GM18502 (cell line): ENCODE measurements around the gene PAFAH1B2.
"Not testable (repeated sequence)": the region's sequence is repeated elsewhere in the genome, so short reads cannot be mapped to it uniquely, and the experiment has no call there.

Experiments used
- ATAC-seq: cut with Tn5 transposase; IDR thresholded peaks from one replicate; pipeline ENCODE4 v1.9.1; 2021; ENCODE audit warnings: mild to moderate bottlenecking; ENCODE audit not compliant: unreplicated experiment, poor library complexity

The PAFAH1B2 gene, protein sequence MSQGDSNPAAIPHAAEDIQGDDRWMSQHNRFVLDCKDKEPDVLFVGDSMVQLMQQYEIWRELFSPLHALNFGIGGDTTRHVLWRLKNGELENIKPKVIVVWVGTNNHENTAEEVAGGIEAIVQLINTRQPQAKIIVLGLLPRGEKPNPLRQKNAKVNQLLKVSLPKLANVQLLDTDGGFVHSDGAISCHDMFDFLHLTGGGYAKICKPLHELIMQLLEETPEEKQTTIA

DNA sequence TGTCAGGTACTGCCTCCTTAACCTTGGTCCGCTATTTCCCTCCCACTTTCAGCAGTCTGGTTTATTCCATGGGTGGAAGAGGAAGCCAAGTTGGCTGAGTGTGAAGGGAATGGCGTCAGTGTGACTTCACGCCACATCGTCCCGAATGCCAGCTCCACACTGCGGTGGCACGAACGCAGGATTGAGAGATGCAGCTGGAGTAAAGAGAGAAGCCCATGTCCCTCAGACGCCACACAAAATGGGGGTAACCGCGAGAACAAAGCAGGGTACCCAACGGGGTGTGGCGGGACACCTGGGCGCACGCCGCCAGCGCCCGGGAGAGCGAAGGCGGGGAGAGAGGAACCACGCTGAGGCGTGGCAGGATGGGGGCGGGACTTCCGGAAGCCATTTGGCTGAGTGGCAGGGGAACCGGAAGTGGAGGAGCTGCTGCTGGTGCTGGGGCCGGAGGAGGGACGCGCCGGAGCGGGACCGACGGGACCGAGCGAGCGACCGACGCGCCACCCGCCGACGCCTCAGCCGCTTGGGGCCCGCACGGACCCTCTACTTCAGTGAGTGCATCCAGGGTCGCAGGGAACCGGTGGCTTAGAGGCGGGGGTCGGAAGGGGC lies at the start of gene PAFAH1B2:
Gene PAFAH1B2 (plus strand): TSS at position 417 of the 606 bp plus-strand sequence. CDS start 8,161 bp downstream, outside the sequence.
- peak; percentile 95 for ATAC-seq

DNA sequence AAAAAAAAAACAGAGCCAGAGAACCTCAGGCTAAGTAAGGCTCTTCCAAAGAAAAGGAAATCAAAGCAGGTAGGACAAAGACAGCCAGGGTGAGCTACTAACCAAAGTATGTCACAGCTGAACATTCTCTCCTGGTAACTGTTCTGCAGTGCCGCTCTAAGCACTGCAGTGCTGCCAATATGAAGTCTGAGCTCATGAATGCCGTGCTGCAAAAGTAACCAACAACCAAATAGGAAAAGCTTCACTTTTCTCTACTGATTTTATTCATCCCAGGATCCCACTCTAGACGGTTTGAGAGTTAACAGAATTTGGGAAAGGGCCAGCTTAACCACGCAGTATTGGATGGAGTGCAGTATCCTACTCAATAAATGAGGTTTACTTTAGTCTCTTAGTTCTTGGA lies 49.3 kb upstream of the PAFAH1B2 start:
- no peak for ATAC-seq

DNA sequence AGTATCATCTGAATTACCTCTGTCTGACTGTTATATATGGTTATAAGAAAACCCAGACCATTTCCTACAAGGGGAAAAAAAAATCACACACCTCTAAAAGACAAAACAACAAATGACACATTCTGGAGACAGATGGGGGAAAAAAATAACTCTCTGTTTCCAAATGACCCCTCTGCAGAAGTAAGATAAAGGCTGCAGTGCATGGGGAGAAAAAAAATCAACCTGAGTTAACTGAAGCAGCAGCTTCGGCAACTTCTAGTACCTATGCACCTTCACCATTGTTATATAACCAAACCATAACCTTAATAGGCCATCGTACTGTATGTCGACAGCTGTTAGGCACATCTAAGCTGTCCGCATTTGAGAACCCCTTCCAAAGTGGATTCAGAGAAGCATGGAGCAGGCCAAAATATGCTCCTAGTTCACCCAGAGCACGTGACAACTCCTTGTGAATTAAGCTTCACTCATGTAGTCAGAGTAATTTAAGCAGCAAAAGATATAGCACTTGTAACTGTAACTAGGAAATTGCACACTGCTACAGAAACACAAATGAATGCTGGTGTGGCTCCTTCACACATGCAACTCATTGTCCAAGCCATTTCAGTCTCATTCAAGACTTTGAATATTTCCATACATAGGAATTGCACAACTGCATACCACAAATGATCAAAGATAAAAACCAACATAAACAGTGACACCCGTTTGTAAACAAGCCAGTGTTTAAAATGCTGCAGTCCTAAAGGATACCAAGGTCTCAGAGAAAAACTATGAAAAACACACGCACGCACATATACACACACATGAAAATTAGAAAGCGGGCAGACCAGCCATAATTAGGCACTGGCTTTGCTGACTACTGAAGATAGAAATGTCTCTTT lies 48.6 kb upstream of the PAFAH1B2 start:
- ATAC-seq = no peak

DNA sequence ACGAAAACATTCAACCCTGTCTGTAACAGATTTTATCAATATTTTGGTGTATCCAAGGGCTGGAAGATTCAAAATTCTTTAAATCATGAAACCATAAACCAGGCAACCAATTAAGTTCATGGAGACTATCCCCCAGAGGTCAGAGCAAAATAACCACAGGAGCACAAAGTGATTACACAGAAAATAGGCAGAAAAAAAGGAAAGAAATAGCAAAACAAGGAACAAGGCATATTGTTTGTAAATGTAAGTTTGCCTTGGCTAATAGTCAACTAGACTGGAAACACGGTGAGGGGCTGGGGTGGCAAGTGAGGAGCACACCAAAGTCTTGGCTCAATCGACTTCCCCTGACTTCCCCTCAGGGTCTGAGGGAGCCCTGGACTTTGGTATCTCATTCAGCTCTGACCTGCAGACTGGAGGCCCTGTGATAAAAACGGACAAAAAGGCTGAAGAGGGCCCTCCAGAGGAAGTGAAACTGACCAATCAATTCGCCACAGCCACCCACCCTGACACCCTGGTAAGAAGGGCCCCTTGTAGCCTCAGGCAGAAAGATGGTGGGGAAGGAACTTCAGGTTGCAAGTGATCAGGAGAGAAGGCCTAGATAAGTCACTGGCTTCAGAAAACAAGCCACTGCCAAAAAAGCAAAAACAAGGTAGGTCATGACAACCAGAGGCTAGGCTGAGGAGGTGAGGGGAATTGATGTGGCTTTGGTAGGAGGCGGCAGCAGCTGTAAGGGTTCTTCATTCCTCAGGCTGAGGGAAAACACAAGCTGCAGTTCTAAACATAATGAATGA lies 47.7 kb upstream of the PAFAH1B2 start:
- ATAC-seq = no peak

DNA sequence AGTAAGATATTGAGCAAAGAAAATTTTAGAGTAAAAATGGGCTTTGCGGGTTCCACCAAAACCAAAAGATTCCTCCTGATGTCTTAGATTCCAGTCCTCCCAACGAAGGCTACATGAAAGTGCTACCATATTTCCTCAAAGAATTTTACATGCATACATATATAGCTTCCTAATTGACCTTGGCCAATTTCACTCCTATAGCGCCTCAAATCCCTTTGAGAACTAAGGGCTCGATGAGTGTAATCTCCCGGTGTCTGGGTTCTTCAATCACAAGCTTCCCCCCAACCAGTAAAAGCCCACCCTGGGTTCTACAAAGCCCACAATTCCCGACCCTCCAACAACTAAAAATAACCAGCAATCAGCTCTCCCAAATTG lies 47.1 kb upstream of the PAFAH1B2 start:
- no peak for ATAC-seq

DNA sequence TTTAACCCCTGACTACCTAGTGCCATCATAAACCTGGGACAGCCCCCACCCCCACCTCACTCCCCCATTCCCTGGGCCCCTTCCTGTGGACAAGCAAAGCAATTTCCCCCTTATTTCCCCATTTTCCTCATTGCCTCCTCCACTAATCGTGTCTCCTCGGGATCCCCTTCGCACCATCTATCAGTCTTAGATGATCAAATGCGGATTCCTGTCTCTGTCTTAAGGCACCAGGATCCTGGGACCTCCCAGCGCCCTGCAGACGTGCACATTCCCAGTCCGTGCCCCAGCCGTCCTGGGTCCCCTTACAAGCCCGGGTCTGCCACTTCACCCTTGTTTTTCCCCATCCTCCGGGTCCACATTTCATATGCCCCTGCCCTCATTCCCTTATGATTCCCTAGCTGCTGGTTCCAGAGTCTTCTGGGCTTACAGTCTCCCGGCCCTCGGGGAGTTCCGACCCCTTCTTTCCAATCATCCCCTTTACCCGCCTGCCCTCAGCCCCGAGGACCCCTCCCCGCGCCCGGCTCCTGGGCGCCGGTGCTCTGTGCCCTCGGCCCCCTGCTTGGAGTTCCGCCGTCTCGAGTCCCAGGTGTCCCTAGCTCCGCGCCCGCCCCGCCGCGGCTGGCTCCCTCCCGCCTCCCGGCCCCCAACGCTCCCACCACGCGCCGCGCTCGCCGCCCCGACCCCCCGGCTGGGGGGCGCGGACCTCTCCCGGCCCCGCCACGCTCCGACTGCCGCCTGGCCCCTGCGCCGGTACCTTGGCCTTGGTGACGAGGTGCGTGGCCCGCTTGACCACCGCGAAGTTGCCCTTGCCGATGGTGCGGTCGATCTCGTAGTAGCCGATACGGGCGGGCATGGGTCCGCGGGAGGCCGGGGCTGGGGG lies 46.5 kb upstream of the PAFAH1B2 start:
- ATAC-seq = peak; percentile 30

DNA sequence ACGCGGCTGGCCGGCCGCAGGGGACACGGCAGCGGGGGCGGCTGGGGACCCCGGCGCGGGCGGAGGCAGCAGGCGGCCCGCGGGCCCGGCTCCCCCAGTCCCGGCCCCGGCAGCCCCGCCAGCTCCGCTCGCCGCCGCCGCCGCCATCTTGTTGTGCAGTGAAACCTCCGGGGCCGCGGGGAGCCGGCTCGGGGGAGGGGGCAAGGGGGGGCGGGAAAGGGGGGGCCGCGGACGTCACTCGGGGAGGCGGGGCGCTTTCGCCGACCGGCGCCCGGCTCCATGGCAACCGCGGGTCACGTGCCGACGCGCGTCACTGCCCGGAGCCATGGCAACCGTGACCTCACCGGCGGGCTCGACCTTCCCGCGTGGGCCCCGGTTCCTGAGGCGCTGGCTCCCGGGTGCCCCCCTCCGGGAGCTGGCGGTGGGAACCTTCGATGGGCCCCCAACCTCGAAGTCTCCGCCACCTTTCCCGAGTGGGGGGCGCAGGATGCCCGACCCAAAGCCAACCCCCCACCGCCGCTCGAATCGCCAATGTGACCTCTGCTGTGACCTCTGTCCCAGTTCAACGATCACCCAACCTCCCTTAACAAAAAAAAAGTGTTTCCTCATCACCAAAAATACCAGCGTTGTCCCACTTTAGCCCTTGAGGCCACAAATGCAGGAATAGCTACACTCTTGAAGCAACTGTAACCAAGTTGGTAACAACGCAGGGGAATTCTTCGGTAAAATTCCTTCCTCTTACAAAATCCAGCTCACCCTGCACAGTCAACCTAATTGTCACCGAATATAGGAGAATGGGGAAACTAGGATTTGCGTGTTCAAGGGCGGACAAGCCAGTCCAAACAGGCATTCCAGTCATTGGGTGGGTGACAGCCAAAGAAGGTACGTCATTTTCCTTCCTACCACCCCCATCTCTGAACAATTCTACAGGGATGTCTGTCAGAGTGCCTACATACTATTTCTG lies 45.5 kb upstream of the PAFAH1B2 start, which contains the start of gene SIK3:
Gene SIK3 (minus strand): TSS at position 160 of the 964 bp plus-strand sequence. CDS start 13 bp downstream, at position 147.
- ATAC-seq = peak; percentile 81

DNA sequence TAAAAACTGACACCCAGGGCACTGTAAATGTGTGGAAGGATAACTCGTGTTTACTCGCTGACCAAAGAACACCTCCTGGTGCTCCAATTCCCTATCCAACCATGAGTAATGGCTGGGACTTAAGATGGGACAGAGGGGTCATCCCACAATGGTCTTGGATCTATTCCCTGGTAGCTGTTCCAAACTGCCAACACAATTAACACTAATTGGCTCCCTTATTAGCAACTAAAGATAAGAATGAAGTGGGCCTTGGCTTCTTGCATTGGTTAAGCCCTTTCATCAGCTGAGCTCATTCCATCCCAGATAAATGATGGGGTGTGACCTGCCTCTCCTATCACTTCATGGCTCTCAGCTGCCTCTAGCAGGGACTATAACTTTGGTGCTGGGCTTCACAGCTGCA lies 44.4 kb upstream of the PAFAH1B2 start:
- no peak for ATAC-seq

DNA sequence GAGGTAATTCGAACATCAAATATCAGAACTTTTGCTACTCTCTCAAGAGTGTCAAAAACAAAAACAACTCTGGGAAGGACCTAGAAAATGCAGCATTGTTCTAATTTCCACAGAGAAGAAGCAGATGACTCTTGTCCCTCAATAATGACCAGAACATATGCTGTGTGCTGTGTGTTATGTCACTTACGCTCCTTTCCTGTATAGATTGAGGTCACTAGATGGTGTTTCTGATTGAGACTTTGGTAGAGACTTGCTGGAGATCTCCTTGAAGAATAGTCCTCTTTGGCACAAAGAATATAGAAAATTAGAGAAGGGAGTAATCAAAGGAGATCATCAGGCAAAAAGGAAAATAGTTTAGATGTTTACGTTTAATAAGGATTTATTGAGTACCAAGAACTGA lies 43.5 kb upstream of the PAFAH1B2 start:
- no peak for ATAC-seq

DNA sequence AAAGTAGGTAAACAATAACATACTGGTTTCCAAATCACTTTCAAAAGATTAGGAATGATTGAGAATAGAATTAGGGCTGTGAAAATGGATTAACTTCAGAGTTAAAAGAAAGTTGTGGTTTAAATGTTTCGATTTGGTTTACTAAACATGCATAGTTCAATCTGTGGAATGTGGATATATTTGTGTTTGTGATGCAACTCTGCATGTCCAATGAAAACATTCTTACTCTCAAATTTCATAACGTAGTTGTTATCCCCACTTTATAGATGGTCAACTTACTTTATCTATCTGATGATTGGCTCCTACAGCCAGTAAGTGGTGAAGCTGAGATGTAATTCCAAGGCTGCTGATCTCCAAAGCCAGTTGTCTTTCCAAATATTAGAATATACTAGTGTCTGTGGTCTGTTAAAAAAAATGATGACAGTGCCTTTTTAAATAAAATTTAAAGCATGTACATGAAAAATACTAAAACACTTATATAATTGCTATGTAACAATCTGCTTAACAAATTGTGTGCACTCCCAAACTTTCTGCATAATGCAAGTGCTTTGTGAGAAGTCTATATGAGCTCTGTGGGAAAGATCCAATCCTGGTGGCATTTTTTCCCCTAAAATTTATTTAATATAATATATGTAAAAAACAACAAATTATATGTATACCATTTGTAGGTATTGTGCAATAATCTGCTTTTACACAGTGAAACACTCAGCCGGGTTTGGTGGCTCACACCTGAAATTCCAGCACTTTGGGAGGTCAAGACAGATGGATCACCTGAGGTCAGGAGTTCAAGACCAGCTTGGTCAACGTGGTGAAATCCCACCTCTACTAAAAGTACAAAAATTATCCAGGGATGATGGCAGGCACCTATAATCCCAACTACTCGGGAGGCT lies 36.1 kb upstream of the PAFAH1B2 start:
- ATAC-seq = no peak

DNA sequence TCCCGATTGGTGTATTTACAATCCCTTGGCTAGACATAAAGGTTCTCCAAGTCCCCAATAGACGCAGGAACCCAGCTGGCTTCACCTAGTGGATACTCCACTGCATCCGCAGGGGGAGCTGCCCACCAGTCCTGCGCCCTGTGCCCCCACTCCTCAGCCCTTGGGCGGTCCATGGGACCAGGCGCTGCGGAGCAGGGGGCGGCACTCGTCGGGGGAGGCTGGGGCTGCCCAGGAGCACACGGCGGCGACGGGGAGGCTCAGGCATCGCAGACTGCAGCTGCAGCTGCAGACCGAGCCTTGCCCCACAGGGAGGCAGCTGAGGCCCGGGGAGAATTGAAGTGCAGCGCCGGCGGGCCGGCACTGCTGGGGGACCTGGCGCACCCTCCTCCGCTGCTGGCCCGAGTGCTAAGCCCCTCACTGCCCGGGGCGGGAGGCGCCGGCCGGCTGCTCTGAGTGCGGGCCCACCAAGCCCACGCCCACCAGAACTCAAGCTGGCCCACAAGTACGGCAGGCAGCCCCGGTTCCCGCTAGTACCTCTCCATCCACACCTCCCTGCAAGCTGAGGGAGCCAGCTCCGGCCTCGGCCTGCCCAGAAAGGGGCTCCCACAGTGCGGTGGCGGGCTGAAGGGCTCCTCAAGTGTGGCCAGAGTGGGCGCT lies 33.7 kb upstream of the PAFAH1B2 start:
- no peak for ATAC-seq

DNA sequence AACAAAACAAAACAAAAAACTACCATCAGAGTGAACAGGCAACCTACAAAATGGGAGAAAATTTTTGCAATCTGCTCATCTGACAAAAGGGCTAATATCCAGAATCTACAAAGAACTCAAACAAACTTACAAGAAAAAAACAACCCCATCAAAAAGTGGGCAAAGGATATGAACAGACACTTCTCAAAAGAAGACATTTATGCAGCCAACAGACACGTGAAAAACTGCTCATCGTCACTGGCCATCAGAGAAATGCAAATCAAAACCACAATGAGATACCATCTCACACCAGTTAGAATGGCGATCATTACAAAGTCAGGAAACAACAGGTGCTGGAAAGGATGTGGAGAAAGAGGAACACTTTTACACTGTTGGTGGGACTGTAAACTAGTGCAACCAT lies 31.6 kb upstream of the PAFAH1B2 start:
- ATAC-seq = not testable (repeated sequence)

DNA sequence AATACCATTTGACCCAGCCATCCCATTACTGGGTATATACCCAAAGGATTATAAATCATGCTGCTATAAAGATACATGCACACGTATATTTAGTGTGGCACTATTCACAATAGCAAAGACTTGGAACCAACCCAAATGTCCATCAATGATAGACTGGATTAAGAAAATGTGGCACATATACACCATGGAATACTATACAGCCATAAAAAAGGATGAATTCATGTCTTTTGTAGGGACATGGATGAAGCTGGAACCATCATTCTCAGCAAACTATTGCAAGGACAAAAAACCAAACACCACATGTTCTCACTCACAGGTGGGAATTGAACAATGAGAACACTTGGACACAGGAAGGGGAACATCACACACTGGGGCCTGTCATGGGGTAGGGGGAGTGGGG lies 31.1 kb upstream of the PAFAH1B2 start:
- ATAC-seq = not testable (repeated sequence)

DNA sequence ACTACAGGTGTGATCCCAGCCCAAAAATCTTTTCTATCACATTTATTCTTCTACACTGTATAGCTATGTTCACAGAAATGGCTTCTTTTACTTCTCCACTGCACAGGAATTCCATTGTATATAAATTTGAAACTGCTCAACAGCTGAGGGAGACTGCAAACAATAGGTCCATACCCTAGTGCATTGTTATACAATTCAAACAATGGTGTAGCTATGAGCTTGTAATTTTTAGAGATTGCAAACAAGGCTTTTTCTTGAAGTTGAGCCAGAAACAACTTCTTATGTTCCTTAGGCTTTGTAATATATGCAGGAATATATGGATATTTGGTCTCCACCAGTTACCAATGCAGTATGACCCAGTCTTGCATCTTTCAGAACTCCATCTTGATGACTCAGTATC lies 26.4 kb upstream of the PAFAH1B2 start:
- no peak for ATAC-seq

DNA sequence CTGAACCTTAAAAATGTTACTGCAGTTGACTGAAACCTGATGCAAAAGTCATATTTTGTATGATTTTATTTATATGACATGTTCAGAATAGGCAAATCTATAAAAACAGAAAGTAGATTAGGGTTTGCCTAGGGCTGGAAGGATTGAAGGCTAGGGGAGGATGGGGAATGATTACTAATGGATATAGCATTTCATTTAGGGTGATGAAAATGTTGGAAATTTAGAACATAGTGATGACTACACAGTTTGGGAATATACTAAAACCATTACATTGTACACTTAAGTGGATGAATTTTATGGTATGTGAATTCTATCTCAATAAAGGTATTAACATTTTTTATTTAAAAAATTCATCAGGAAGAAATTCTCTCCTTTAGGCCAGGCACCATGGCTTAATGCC lies 22.9 kb upstream of the PAFAH1B2 start:
- no peak for ATAC-seq

DNA sequence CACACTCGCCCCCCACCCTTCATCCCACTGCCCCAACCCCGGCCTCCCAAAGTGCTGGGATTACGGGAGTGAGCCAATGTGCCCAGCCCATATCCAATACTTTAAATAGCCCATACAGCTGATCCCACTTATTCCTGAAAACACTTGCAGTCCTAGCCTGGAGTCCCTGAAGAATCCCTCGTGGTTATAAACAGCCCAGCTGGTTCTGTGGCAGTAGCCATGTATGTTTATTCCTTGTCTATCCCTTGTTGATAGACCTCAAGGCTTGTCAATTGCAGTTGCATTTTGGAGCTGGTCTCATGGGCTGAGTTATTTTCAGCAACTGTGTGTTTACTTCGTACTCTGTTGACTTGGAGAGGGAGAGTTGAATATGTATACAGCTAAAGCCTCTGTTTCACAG lies 21.5 kb upstream of the PAFAH1B2 start:
- no peak for ATAC-seq
